GM21360 (cell line): ENCODE measurements around the gene ST14.
"Not testable (repeated sequence)": the region's sequence is repeated elsewhere in the genome, so short reads cannot be mapped to it uniquely, and the experiment has no call there.

Experiments used
- ATAC-seq: cut with Tn5 transposase; IDR thresholded peaks from one replicate; pipeline ENCODE4 v1.9.1; 2021; ENCODE audit warnings: mild to moderate bottlenecking, moderate library complexity; ENCODE audit not compliant: unreplicated experiment

The ST14 gene

GRCh38 chr11:130218501-130219070, 59.0 kb downstream of the ST14 start:
- no peak for ATAC-seq

DNA sequence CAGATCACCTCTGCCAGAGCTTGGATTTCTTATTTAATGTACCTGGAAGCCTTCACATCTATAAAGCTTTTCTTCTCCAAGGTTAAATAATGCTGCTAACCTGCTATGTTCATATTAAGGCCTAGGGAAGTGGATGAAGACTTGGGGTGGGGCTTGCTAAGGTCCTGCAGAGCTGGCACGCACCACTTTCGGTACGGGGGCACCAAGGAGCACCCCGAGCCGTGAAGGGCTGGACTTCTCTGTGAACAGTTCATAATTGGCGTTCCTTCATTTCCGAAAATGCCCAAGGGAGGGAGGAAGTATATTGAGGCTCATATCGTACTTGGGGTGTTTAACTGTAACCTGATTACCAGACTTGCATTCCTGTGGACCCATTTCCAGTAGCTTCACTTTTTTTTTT, 59.6 kb downstream of the ST14 start:
- ATAC-seq: no peak

DNA sequence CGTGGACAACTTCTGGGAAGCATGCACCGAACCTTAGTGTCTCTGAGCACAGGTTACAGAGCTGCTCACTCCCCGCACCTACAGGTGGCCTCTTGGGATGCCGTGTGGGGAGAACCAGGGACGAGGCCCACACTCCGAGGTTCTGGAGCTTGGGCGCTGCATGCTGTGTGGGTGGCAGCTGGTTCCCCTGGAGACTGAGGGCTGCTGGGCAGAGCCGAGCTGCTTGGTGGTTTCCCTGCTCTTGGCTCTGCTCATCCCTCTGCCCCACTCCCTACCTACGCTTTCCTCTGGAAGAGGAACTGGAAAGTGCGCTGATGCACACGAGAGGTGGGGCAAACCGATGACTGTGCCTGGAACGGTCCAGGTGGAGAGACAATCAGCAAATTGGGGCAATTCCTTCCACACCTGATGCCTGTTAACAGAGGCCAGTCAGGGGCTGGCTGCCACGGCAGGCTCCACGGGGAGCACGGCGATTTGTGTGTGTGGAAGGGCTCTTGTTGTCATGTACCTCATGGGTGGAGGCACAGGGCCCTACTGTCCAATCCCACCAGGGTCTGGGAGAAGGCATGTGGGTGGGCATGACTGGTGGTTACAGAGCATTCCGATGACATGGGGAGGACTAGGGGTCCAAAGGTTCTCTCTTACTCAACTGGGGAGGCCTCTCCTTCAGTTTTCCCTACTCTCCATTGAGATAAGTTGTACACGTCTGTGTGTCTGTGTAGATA, 60.9 kb downstream of the ST14 start:
- no peak for ATAC-seq

DNA sequence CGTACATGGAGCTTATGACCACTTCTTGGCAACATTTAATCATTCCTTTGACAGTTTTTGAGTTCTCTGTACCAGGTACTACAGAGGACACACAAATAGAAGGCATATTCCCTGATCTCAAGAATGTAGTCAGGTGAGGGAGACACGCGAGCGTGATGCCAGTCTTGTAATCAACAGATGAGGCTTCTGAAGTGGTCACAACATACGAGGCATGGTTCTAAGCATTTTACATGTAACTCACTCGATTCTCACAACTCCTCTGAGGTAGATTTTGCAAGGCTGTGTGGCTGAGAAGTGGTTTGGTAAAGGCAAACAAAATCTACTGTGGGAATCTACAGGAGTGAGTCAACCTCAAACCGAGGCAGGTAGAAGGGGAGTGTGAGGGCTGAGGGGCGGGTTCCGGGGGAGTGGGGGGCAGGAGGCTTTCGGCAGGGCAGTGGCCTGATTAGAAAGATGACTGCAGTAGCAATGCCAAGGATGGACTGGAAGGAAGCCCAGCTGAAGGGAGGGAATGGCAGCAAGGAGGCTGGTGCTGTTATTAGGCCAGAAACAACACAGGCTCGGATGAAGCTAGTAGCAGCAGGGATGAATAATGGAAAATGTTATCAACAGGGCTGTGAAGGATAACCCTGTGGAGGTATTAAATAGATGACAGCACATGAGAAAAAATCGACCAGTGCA, 63.8 kb downstream of the ST14 start:
- no peak for ATAC-seq

GRCh38 chr11:130227373-130227772, 67.8 kb downstream of the ST14 start:
- no peak for ATAC-seq

DNA sequence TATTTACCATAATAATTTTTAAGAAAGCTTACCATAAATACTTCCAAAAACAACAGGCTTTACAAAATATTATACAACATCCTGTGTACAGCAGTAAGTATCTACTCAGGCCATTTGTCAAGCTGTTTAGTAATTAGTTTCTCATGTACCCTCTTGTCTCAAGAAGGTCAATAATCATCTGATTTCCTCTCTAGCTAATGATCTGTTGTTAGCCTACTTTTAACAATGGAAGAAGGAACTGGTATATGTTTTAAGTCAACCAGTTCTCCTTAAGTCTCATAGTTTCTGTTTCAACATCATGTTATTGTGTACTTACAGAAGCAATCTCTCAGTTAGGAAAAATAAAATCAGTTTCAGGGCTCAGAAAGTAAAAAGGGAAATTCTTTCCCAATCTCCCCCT, 73.9 kb downstream of the ST14 start:
- ATAC-seq: not testable (repeated sequence)

- not testable (repeated sequence) for ATAC-seq
Observed at GRCh38 chr11:130233888-130234287, 74.3 kb downstream of the ST14 start.

DNA sequence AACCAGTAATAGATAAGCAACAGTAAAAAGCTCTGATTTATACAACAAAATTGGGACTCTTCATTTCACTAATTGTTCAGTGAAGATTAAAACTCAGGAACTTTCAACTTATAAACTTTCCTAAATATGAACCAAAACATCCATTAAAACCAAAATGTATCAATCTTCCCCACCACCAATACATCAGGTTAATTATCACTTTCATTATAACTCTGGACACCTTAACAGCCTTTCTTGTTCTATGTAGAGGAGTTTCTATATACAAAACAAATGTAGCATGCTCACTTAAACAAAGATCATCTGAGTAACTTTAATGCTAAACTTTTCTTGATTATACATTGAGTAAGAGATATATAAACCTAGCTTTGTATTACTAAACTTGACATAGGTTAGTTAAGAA, 74.7 kb downstream of the ST14 start:
- no peak for ATAC-seq

DNA sequence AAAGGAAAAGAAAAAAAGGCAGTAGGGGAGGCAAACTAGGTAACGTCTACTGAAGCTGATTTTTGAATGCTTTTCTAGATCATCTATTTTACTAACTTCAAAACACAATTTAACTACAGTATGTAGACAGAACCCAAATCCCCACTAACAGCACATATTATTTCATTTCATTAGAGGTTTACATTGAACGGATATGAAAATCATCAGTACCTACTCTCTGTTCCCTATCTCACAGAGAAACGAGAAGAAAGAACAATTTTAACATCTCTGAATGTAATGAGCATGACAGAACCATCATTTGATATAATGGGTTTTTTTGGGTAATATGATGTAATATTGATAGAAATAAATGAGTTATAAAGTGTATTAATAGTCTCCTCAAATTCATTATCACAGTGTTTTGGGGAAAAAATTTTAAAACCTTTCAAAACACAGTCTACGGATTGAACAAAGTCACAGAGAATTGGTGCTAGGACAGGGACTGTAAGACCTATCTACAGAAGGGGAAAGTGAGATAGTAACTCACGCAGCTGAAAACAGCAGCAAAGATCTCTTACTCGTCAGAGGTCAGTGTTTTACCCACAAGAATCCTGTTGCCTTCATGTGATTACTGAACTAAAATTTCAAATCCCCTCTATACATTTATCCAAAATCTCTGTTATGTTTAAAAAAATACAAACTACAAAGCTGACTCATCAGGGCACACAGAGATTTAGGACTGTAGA, 77.9 kb downstream of the ST14 start:
- ATAC-seq: no peak

- no peak for ATAC-seq
Observed at GRCh38 chr11:130241713-130242112, 82.1 kb downstream of the ST14 start.

DNA sequence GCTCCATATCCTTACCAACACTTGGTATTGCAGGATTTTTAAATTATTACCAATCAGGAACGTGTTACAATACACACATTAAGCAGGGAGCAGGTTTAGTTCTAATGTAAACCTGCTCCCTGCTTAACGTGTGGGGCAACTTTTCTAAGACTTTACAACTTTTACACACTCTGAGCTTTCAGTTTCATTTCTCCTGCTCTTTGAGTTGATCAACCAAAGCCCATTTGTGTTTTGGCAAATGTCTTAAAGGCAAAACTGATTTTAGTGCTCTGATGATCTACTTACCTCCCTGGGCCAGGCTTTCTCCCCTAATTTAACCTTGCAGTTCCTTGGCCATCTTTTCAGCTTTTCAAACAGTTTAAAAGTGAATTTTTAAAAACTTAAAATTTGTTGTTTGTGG, 84.2 kb downstream of the ST14 start:
- ATAC-seq: no peak

DNA sequence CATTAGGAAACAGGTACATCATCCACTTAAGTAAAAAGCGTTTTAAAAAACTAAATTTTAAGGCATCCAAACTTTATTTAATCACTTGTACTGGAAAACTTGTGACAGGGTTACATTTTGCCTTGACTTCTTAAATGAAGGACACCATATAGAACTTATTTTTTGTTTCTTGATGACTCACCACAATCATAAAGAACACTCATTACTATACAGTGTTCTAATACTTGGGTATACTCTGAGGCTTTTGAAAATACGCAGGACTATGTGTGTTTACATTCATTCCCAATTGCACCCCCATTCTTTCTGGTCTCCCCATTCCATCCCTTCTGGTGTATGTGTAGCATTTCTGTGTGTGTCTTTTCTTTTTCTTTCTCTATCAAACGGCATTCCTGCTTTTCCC, 85.3 kb downstream of the ST14 start:
- no peak for ATAC-seq

- not testable (repeated sequence) for ATAC-seq
Observed at GRCh38 chr11:130245375-130245774, 85.8 kb downstream of the ST14 start.

DNA sequence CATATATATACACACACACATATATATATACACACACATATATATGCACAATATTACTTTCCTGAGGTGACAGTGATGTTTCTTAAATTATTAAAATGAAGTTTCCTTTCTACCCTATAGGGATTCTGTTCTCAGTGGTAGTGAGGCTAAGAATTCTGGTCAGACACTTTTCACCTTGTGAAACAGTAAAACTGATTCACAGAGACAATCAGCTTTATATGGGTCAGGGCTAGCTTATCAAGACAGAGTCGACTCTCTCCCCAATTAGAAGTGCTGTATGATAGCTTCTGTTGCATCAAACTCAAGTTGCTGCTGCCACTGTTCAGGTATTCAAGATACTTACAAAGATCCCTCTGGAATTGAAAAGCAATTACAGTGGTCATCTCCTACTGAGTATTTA, 86.7 kb downstream of the ST14 start:
- no peak for ATAC-seq

GRCh38 chr11:130246738-130247137, 87.2 kb downstream of the ST14 start:
- no peak for ATAC-seq

DNA sequence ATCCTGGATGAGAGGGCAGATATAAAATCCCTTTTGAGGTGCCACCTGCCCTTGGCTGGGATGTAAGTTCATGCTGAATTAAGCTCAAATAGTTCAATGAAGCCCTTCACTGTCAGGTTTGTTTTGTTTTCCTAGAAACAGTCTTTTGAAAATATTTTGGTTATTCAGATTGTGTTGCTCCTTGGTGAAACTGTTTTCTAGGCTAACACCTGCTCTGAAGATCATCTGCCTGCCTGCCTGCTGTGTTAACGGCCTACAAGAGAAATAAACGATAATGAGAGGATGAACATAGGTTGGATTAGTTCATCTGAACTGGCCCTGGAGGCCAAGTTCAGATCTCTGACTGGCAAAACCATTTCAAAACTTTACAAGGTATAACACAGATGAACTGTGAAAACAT, 87.7 kb downstream of the ST14 start:
- no peak for ATAC-seq

DNA sequence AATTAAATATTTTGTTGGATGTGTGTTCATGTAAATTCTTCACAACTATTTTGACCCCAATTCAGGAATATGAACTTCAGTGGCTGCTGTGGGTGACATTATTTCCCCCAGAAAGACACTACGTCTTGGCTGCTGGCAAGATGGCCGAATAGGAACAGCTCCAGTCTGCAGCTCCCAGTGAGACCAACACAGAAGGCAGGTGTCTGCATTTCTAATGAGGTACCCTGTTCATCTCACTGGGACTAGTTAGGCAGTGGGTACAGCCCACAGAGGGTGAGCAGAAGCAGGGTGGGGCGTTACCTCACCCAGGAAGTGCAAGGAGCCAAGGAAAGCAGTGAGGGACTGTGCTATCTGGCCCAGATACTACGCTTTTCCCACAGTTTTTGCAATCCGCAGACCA, 89.8 kb downstream of the ST14 start:
- ATAC-seq: no peak

GRCh38 chr11:130249929-130250328, 90.3 kb downstream of the ST14 start:
- ATAC-seq: not testable (repeated sequence)

- not testable (repeated sequence) for ATAC-seq
Observed at GRCh38 chr11:130251763-130252162, 92.2 kb downstream of the ST14 start.
